CD4-positive, alpha-beta T cell treated with Interferon alpha-2 for 1 hour (primary cell): ENCODE data around the gene DVL1.

ENCODE experiments used
- DNase-seq, 2 donors: peaks; one replicate each; pipeline ENCODE4 v3.0.0-alpha.2; 2020 to 2022

The DVL1 gene

DNA sequence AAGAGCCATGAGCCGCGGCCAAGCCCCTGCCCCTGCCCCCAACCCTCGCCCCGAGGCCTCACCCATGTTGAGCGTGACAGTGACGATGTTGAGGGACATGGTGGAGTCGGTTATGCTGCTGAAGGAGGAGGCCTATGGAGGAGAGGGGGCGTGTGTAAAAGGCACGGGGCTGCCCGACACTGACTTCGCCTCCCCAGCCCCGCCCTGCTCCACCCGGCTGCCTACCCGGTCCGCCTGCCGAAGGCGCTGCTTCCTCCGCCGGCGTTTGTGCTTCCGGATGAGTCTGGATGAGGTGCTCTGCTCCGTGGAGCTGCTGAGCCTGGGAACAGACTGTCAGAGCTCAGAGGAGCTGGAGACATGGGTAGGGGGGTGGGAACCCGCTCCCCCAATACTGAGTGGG, 9.0 kb downstream of the DVL1 start:
- no peak for DNase-seq

DNA sequence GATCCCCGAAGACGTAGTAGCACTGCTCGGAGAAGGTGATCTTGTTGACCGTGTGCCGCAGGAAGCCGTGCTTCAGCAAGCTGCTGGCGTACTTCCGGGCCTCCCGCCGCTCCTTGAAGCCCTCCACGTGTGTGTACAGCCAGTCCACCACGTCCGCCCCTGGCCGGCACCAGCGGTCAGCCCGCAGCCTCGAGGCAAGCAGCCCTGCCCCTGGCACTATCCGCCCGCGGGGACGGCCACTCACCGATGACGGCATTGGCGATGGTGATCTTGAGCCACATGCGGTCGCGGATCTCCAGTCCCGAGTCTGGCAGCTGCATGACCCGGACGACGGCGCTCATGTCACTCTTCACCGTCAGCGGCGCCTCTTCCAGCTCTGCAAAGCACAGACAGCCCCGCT, 10.9 kb downstream of the DVL1 start:
- no peak for DNase-seq

GRCh38 chr1:1337793-1338147, 11.4 kb downstream of the DVL1 start:
- DNase-seq = peak in 1 of 2 donors; percentile 45

DNA sequence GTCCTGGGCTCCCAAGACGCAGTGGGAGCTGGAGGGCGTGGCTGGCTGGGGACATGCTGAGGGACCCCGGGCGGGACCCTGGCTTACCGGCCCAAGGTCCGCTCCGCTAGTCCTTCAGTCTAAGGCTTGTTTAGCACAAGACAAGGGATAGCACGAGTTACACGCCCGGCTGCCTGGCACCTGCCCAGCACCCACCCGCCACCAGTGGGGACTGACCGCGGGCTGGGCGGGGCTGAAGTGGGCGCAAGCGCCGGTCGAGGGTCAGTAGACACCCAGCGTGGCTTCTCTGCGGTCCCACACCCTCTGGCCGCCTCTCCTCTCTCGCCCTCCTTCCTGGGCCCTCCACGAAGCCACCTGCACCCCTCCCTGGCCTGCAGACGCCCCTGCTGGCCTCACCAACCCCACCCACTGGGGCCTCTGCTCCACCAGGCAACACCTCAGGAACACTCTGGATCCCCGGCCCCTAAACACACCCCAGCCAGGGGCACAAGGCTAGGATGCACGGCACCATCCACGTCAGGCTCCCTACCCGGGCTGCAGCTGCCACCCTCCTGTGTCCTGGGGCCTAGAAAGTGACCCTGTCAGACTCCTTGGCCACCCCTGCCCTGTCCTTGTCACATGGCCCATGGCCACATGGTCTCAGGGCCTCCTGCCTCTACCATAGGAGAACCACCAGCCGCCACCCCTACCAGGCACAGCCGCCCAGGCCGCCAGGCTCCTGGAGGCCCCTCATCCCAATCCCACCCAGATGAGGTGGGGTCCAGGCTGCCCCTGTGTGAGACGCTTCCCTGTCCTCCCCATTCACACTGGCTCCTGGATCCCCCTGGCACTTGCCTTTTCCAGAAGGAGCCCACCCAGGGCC, 12.1 kb downstream of the DVL1 start:
- no peak for DNase-seq

- no peak for DNase-seq
These were observed 12.8 kb downstream of the DVL1 start for GRCh38 chr1:1336446-1336845.

DNA sequence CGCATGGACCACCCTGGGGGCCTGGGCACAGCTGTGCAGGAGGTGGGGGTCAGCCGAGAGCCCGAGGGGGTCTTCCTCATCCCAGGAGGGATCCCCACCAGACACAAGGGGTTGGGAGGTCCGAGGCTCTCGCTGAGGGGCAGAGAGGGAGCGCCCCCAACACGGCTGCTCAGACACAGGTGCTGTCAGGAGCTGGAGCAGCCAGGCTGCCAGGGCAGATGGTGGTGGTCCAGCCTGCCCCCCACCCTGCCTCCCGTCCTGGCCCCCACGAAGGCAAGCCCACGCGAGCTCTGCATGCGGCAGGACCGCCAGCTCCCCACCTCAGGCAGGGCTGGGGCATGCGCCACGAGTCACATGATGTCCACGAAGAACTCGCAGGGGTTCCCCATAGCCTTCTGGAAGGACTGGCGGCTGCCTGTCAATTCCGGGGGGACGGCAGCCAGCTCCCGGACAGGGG, 13.4 kb downstream of the DVL1 start:
- DNase-seq = no peak

- DNase-seq = no peak
These were observed 13.9 kb downstream of the DVL1 start for GRCh38 chr1:1335283-1335682.

- DNase-seq = no peak
These were observed 14.4 kb downstream of the DVL1 start for GRCh38 chr1:1334835-1335234.

- no peak for DNase-seq
These were observed 15.5 kb downstream of the DVL1 start for GRCh38 chr1:1333551-1334241.

DNA sequence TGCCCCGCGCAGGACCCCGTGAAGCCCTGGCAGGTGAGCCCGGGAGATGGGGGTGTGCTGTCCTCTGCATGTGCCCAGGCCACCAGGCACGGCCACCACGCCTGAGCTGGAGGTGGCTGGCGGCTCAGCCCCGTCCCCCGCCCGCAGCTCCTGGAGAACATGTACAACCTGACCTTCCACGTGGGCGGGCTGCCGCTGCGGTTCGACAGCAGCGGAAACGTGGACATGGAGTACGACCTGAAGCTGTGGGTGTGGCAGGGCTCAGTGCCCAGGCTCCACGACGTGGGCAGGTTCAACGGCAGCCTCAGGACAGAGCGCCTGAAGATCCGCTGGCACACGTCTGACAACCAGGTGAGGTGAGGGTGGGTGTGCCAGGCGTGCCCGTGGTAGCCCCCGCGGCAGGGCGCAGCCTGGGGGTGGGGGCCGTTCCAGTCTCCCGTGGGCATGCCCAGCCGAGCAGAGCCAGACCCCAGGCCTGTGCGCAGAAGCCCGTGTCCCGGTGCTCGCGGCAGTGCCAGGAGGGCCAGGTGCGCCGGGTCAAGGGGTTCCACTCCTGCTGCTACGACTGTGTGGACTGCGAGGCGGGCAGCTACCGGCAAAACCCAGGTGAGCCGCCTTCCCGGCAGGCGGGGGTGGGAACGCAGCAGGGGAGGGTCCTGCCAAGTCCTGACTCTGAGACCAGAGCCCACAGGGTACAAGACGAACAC, 16.3 kb downstream of the DVL1 start:
- no peak for DNase-seq

DNA sequence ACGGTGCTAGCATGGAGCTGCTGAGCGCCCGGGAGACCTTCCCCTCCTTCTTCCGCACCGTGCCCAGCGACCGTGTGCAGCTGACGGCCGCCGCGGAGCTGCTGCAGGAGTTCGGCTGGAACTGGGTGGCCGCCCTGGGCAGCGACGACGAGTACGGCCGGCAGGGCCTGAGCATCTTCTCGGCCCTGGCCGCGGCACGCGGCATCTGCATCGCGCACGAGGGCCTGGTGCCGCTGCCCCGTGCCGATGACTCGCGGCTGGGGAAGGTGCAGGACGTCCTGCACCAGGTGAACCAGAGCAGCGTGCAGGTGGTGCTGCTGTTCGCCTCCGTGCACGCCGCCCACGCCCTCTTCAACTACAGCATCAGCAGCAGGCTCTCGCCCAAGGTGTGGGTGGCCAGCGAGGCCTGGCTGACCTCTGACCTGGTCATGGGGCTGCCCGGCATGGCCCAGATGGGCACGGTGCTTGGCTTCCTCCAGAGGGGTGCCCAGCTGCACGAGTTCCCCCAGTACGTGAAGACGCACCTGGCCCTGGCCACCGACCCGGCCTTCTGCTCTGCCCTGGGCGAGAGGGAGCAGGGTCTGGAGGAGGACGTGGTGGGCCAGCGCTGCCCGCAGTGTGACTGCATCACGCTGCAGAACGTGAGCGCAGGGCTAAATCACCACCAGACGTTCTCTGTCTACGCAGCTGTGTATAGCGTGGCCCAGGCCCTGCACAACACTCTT, 17.0 kb downstream of the DVL1 start:
- no peak for DNase-seq

- no peak for DNase-seq
These were observed 17.9 kb downstream of the DVL1 start, which contains the start of gene TAS1R3 for GRCh38 chr1:1331068-1331965. Gene TAS1R3, plus strand, starts transcription at chr1:1331280. Its CDS starts 66 bp downstream, at chr1:1331346.

DNA sequence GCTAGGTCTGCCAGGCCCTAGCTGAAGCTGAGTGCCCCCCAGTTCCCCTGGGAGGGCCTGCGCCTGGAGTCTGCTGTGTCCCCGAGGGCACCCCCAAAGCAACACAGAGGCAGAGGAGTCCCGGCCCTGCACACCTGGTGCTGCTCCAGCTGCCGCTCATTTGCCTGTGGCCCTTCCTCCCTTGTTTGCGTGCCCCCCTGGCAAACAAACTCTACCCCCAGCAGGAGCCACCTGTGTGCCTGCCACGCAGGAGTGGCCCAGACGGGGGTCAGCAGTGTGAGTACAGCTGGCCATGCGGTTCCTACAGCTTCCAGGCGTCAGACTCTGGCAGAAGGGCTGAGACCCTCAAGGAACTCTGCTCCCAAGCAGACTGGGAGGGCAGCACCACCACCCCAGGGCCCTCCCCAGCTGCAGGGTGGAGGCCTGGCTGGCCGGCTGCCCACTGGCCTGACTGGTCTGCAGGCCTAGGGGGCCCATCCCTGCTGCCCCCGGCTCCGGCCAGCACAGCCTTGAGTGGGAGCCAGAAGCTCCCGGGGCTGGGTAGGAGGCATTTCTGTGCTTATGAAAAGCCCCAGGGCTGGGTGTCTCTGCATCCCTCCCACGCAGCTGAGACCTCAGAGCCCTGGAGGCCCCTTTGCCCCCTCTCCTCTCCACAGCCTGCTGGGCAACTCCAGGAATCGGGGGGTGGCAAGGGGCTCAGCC, 18.7 kb downstream of the DVL1 start:
- no peak for DNase-seq

DNA sequence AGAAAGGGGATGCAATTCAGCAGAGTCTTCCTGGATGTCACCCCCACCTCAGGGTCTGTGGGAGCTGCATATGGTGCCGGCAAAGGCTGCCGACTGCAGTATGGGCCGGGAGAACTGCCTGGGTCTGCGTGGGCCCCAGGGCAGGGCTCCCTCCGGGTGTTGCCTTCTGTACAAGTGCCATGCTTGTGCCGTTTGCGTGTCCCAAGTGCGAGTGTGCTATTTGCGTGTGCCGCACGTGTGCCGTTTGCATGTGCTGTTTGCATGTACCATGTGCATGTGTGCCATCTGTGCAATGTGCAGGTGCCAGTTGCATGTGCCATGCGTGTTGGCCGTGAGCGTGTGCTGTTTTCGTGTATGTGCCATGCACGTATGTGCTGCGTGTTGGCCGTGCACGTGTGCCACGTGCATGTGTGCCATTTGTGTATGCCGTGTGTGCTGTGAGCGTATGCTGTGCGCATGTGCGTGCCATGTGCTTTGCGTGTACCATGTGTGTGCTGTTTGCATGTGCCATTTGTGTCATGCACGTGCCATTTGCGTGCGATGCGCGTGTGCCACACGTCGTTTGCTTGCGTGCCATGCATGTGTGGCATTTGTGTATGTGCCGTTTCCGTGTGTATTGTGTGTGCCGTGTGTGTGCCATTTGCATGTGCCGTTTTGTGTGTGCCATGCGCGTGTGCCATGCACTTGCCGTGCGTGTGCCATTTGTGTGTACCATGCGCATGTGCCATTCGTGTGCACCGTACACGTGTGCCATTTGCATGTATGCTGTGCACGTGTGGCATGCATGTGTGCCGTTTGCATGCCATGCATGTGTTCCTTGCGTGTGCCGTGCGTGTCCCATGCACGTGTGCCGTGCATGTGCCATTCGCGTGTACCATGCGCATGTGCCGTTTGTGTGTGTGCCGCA, 19.7 kb downstream of the DVL1 start:
- no peak for DNase-seq

GRCh38 chr1:1328254-1328653, 21.0 kb downstream of the DVL1 start:
- DNase-seq = no peak

GRCh38 chr1:1327291-1327690, 21.9 kb downstream of the DVL1 start:
- no peak for DNase-seq

- no peak for DNase-seq
These were observed 23.1 kb downstream of the DVL1 start for GRCh38 chr1:1326075-1326605.

GRCh38 chr1:1325288-1326074, 23.7 kb downstream of the DVL1 start:
- DNase-seq = no peak
